Stimulated activated CD8-positive, alpha-beta memory T cell treated with anti-CD3 and anti-CD28 coated beads, Interleukin-15, amount 100 ng/mL, for 4 hours (primary cell): ENCODE data around the gene DDX60.
"Not testable (repeated sequence)": the region's sequence is repeated elsewhere in the genome, so short reads cannot be mapped to it uniquely, and the experiment has no call there.

ENCODE experiments used
- DNase-seq, 2 donors: peaks; one replicate each; pipeline ENCODE4 v3.0.0-alpha.2; 2020; ENCODE audit warnings: low read depth in 2 of 2

DDX60 gene, protein sequence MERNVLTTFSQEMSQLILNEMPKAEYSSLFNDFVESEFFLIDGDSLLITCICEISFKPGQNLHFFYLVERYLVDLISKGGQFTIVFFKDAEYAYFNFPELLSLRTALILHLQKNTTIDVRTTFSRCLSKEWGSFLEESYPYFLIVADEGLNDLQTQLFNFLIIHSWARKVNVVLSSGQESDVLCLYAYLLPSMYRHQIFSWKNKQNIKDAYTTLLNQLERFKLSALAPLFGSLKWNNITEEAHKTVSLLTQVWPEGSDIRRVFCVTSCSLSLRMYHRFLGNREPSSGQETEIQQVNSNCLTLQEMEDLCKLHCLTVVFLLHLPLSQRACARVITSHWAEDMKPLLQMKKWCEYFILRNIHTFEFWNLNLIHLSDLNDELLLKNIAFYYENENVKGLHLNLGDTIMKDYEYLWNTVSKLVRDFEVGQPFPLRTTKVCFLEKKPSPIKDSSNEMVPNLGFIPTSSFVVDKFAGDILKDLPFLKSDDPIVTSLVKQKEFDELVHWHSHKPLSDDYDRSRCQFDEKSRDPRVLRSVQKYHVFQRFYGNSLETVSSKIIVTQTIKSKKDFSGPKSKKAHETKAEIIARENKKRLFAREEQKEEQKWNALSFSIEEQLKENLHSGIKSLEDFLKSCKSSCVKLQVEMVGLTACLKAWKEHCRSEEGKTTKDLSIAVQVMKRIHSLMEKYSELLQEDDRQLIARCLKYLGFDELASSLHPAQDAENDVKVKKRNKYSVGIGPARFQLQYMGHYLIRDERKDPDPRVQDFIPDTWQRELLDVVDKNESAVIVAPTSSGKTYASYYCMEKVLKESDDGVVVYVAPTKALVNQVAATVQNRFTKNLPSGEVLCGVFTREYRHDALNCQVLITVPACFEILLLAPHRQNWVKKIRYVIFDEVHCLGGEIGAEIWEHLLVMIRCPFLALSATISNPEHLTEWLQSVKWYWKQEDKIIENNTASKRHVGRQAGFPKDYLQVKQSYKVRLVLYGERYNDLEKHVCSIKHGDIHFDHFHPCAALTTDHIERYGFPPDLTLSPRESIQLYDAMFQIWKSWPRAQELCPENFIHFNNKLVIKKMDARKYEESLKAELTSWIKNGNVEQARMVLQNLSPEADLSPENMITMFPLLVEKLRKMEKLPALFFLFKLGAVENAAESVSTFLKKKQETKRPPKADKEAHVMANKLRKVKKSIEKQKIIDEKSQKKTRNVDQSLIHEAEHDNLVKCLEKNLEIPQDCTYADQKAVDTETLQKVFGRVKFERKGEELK (N-terminal part only)

DNA sequence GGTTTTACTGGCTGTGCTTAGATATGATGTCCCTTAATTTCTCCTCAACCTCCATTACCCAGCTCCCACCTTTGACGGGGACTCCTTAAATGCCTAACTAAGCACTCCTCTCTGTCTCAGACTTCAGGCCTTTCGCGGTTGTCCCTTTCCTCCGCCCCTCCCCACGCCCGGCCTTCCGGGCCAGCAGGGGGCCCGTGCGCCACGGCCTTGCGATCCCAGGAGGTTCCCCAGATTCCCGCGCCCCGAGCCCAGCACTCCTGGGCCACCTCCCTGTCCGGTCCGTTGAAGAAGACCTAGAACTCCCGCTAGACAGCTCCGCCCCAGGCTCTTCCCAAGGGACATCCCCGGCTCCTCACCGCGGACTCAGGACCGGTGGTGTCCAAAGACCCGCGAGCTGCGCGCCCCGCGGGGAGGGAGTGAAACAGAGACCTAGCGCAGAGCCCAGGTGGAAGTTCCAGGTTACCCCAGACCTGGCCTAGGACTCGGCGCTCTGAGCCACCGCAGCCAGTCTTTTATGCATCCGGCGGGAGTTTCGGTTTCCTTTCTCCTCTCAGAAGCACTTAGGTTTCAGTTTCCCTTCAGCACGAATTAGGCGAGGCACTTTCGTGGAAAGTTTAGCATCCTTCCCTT is at the start of gene DDX60:
Gene DDX60, minus strand, starts transcription at position 487 of the 630 bp plus-strand sequence. CDS start 7,493 bp downstream, outside the sequence.
- DNase-seq = peak; percentile 65 to 83

DNA sequence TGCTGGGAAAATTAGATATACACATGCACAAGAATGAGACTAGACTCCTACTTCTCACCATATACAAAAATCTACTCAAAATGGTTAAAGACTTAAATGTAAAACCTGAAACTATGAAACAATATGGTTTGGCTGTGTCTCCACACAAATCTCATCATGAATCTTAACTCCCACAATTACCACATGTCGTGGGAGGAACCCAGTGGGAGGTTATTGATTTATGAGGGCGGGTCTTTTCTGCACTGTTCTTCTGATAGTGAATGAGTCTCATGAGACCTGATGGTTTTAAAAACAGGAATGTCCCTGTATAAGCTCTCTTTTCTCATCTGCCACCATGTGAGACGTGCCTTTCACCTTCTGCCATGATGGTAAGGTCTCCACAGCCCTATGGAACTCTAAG is 48.5 kb upstream of the DDX60 start:
- DNase-seq = no peak

DNA sequence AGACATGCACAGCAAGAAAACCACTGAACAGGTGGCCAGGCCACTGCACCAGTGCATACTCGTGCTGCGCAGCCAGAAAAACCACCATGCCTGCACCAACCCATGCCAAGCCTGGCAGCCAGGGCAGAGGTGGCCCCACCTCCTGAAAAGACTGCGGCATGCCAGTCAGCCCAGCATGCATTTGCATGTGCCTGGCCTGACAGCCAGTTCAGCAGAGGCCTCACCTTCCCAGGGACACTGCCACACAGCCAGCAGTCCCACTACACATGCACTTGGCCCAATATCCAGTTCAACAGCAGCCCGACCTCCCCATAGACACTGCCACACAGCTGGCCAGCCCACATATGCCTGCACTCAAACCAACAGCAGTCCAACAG is 43.5 kb upstream of the DDX60 start:
- DNase-seq = no peak

DNA sequence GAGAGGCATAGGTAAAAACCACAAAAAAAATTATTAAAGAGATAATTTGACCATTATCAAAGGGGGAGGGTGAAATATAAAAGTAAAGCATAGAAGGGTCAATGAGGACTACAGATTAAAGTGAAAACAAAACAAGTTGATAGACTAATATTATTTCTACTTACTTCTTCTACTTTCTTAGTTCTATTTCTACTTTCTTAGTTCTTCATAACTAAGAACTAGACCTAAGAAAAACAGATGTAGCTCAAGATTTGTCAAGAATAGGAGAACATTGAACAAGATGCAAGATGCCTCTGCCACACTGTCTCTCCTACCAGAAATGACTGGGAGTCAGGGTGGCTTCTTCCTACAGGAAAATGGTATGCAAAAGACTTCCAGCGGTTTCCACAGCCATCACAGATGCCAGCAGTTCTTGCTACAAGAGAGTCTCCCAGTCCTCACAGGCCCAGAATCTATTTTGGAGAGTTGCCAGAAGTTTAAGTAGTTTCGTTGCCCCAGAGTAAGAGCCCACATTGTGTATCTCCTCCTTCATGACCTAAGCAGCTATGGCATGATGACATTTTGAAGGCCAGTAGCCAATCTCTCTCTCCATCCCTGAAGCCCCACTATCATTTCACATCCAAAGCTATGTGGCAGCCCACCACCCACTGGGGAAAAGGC is 42.9 kb upstream of the DDX60 start:
- DNase-seq = no peak

DNA sequence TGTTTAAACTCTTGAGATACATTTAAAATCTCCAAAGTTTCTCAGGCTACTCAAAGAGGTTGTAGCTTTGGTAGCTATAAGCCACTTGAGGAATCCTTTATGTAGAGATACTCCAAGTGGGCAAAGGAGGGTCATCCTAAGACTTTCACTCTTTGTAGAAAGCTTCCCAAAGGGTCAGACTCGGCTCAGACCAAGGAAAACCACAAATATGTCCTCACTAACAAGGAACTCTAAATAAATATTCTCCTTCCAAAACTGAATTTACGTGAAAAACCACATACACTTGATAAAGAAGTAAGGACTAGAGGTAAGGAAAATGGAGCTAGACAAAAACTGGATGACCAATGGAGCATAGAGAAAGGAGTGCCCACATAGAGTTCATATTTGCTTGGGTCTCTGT is 41.7 kb upstream of the DDX60 start:
- no peak for DNase-seq

DNA sequence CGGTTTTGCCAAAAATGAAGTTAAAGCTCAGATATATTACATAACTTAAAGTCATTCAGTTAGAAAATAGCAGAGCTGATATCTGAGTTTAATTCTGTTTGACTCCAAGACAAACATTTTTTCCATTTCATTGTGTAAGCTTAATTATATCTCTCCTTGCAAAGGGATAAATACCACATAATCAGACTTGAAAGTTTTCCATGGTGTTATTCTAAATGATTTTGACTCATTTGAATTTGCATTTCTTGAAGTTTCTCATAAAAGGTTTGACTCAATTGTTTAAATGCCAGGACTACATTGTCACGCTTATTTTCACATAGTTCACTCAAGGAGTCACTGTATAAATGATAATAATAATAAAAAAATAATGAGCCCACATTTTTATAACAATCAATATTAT is 39.4 kb upstream of the DDX60 start:
- no peak for DNase-seq

GRCh38 chr4:168353746-168354145 is 35.2 kb upstream of the DDX60 start:
- no peak for DNase-seq

- DNase-seq = no peak
Observed at GRCh38 chr4:168337550-168337940, 19.0 kb upstream of the DDX60 start.

DNA sequence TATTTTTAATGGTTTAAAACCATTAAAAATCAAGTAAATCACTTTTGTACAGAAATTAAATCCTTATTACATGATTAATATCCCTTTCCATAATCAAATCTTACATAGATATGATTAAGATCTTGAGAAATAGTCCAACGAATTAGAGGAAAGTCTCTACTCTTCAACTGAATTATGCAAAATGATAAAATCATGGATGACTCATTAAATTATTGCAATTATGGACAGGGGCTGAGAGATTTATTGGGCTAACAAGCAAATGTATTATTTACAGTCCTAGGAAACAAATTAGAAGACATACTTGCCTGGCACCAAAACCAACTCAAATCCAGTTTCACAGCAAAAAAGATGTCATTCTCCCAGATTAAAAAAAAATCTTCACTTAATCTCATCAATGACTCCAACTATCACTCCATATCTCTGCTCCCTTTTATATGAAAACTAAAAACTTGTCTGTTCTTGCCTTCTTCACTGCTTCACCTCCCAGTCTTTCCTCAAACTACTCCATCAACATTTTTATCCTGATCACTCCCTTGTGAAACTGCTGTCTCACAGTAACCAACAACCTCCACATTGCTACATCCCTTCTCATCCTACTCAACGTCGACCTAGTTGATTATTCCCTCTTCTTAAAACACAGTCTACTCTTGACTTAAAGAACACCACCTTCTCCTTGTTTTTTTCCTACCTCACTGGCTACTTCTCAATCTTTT is 18.4 kb upstream of the DDX60 start:
- no peak for DNase-seq

DNA sequence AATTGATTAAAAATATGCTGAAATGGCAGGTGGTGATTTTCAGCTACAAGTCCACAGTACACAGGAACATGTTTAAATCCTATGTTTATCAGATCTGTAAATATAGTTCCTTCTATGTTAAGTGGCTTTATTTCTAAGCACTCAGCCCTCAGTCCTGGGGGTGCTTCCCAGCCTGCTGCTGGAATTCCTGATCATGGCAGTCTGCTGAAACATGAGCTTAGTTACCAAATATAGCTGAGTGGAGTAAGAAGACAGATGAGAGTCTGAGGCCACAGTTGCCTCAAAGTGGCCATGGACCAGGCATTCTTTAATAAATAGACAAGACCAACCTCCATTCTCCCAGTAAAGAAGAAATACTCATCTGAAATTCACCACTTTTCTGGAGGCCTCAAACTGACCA is 17.1 kb upstream of the DDX60 start:
- no peak for DNase-seq

DNA sequence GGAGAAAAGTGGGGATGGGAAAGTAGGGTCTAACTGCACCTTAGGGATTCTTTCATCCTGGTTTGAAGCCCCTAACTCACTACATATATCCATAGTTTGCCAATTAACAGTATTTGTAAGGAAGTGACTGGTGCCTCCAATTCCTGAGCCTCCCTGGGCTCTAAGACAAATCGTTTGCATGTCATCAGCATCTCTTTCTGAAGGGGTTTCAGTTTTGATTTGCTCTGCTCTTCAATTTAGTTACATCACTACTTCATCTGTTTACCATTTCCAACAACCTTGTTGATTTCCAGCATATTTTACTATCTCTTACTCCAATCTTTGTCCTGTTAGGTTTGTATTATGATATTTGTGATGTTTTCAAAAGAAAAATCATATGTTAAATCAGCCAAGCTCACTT is 15.5 kb upstream of the DDX60 start:
- no peak for DNase-seq

DNA sequence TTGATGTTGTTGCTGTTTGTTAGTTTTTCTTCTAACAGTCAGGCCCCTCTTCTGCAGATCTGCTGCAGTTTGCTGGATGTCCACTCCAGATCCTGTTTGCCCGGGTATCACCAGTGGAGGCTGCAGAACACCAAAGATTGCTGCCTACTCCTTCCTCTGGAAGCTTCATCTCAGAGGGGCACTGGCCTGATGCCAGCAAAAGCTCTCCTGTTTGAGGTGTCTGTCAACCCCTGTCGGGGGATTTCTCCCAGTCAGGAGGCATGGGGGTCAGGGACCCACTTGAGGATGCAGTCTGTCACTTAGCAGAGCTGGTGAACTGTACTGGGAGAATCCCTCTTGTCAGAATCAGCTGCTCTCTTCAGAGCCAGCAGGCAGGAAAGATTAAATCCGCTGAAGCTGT is 12.0 kb upstream of the DDX60 start:
- DNase-seq = not testable (repeated sequence)

GRCh38 chr4:168325591-168325990 is 7.0 kb upstream of the DDX60 start:
- no peak for DNase-seq

- no peak for DNase-seq
Observed at GRCh38 chr4:168321006-168321405, 2.5 kb upstream of the DDX60 start.

DNA sequence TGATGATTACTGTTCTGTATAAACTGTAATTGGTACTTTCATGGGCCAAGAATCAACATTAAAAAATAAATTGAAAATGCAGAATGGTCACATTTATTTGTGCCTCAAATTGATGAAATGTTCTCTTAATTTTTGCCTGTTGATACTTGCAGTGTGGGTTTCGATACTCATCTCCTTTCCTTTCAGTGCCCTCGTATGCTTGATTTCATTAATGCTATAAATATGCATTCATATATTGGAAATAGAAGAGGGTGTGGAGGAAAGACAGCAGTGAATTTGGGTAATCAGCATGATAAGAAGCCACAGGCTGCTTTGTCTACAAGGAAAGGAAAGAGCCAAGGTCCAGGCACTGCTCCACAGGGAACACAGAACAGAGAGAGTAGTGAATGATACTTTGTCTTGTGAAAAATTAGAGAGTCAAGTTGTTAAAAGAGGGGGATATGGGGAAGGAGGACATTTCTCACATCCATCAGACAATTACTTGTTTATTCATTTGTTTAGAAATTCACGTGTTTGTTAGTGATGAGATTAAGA is 1.0 kb upstream of the DDX60 start:
- DNase-seq = no peak

DNA sequence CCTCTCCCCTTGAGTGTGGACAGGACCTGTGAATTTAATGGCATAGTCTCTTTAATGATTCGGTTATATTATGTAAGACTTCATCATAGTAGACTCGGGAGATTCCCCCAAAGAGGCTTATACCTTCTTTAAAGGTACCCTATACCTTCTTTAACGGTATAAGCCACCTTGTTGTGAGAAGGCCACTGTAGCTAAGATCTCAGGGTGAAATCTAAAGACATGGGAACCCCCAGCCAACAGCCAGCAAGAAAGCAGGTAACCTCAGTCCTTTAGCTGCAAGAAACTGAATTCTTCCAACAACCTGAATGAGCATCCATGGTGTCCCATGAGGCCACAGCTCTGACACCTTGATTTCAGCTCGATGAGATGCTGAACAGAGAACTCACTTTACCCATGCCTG is 931 bp downstream of the DDX60 start:
- DNase-seq = no peak

DNA sequence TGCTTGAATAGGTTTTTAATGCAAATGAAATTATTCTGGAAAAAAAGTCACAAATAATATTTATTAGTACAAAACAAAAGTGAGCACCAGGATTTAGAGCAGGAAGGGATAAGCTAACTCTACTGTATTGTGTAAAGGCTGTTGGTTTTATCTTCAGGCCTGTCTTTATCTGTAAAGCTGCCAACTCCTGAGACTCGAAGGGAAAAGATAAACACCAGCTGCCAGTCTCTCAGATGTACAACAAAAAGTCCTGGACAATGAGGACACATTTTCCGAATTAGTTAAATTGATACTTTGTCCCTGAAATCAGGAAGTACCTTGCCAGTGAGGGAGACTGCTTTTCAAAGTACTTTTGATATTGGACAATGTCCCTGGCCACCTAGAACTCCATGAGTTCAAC is 8.8 kb downstream of the DDX60 start:
- DNase-seq = no peak

- DNase-seq = no peak
Observed at GRCh38 chr4:168308912-168309311, 9.6 kb downstream of the DDX60 start.

DNA sequence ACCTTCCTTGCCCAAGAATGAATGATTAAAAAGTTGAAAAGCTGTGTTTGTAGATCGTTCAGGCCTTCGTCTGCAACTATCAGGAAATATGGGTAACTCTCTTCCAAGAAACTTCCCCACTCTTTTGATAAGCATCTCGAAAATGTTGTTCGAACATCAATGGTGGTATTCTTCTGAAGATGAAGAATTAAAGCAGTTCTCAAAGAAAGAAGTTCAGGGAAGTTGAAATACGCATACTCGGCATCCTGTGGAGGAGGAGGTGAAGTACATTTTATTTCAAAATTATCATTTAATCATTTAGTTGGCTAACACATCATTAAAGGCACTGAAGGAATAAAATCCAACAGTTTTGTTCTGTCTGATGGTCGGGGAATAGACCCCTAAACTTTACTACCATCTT is 12.1 kb downstream of the DDX60 start:
- DNase-seq = no peak

- no peak for DNase-seq
Observed at GRCh38 chr4:168304744-168305459, 13.7 kb downstream of the DDX60 start.
